HepG2 (cell line): ENCODE data around the gene NRG3. TPM values are rescaled to one million over a fixed set of nuclear protein-coding genes. Genes with fewer than 3 reads are reported as not detected.

ENCODE experiments used
- ATAC-seq: fragments of 200-7000 bp; cut with Tn5 transposase; 3 replicates; pipeline ENCODE4 v1.9.1; 2020; ENCODE audit warnings: mild to moderate bottlenecking, moderate library complexity
- BruUV-seq: library from RNA; stranded (reverse); fragments of 400-500 nt; replicated peaks from 2 replicates; lab custom pipeline; 2021; lab: Mats Ljungman, UMichigan
- CTCF ChIA-PET: fragments of 300-600 bp; formaldehyde crosslinking; extraction: SDS; loops from one replicate; lab custom pipeline; 2021; ENCODE audit warnings: low total read pairs, inconsistent platforms, low intra/inter-chr PET ratio; lab: Yijun Ruan, JAX
- POLR2A ChIA-PET: fragments of 350-600 bp; sonication (Branson Sonifier 250); formaldehyde crosslinking; loops from one replicate; lab custom pipeline; 2020; ENCODE audit warnings: antibody characterized with exemption, inconsistent platforms; lab: Yijun Ruan, JAX
- DNase-seq: peaks from one replicate; pipeline ENCODE4 v3.0.0-alpha.2; 2015; ENCODE audit warnings: low spot score
- FAIRE-seq: peaks from 3 replicates; lab custom pipeline; 2011; peaks lifted over from hg19 to GRCh38; lab: Jason Lieb, UNC
- H2AFZ ChIP-seq: one replicate; pipeline ENCODE4 v1.6.1; 2011; ENCODE audit warnings: low read length, inconsistent platforms
- H3K27ac ChIP-seq: fragments of 300-600 bp; 3 replicates; pipeline ENCODE4 v1.8.0; 2011; ENCODE audit warnings: mixed run types, mild to moderate bottlenecking, mixed read lengths, low read length, inconsistent platforms; ENCODE audit not compliant: insufficient read depth; ENCODE audit errors: extremely low read length
- H3K27me3 ChIP-seq, 2 experiments: fragments of 200-600 bp in 1 of 2; 2 replicates in 1 of 2; 3 replicates in 1 of 2; pipeline versions ENCODE4 v1.6.0 to v1.8.0; 2011; ENCODE audit warnings: low read length in 2 of 2, mild to moderate bottlenecking in 2 of 2, moderate library complexity in 2 of 2, inconsistent platforms in 1 of 2; ENCODE audit not compliant: insufficient read depth in 2 of 2, control insufficient read depth in 1 of 2
- H3K36me3 ChIP-seq, 2 experiments: fragments of 200-600 bp in 1 of 2; replicated peaks in 1 of 2; 2 replicates in 1 of 2; 3 replicates in 1 of 2; pipeline versions ENCODE4 v1.5.1 to v1.8.0; 2011; ENCODE audit warnings: low read length in 2 of 2, inconsistent platforms in 1 of 2; ENCODE audit not compliant: insufficient read depth in 2 of 2, control insufficient read depth in 1 of 2
- H3K4me1 ChIP-seq: 2 replicates; pipeline ENCODE4 v1.5.1; 2012; ENCODE audit warnings: low read length, inconsistent platforms; ENCODE audit not compliant: insufficient read depth
- H3K4me2 ChIP-seq: 2 replicates; pipeline ENCODE4 v1.6.0; 2011; ENCODE audit warnings: low read depth, low read length, inconsistent platforms
- H3K4me3 ChIP-seq, 3 experiments: fragments of 200-600 bp in 1 of 3; sonication (generic), shearing (Covaris generic) in 1 of 3; replicated peaks in 1 of 3; 2 replicates each; pipeline ENCODE4 v1.5.1; 2011 to 2016; ENCODE audit warnings: low read length in 3 of 3, inconsistent platforms in 2 of 3, low read depth in 2 of 3, mild to moderate bottlenecking in 2 of 3, control low read depth in 1 of 3, mixed read lengths in 1 of 3; ENCODE audit not compliant: insufficient read depth in 1 of 3
- H3K79me2 ChIP-seq: one replicate; pipeline ENCODE4 v1.6.1; 2011; ENCODE audit warnings: low read length, inconsistent platforms; ENCODE audit not compliant: insufficient read depth
- H3K9ac ChIP-seq: 2 replicates; pipeline ENCODE4 v1.6.0; 2011; ENCODE audit warnings: mild to moderate bottlenecking, low read depth, low read length, inconsistent platforms; ENCODE audit not compliant: insufficient read depth
- H3K9me3 ChIP-seq: 2 replicates; pipeline ENCODE4 v1.5.1; 2012; ENCODE audit warnings: mild to moderate bottlenecking, low read length
- H4K20me1 ChIP-seq: 2 replicates; pipeline ENCODE4 v1.6.0; 2011; ENCODE audit warnings: inconsistent platforms, mild to moderate bottlenecking, low read length, moderate library complexity; ENCODE audit not compliant: insufficient read depth
- CBFB ChIP-seq: sonication (generic); formaldehyde crosslinking; IDR thresholded peaks from 2 replicates; pipeline ENCODE4 v1.4.0; 2020; ENCODE audit warnings: missing genetic modification reagents
- DNMT3B ChIP-seq: conservative IDR thresholded peaks from 2 replicates; pipeline ENCODE4 v1.6.1; 2016; ENCODE audit warnings: missing biosample characterization, control low read depth
- KLF6 ChIP-seq: IDR thresholded peaks from 2 replicates; pipeline ENCODE4 v1.8.0; 2016; ENCODE audit warnings: missing biosample characterization, missing genetic modification reagents
- LCORL ChIP-seq, 2 experiments: fragments of 450-650 bp in 1 of 2; sonication (generic) in 1 of 2; formaldehyde crosslinking in 1 of 2; IDR thresholded peaks; 2 replicates each; pipeline versions ENCODE4 v1.5.0 to v1.6.1; 2017 to 2020; ENCODE audit warnings: antibody characterized with exemption in 1 of 2, missing genetic modification reagents in 1 of 2
- MAFK ChIP-seq, 2 experiments: IDR thresholded peaks in 1 of 2; conservative IDR thresholded peaks in 1 of 2; 2 replicates each; pipeline ENCODE4 v1.6.1; 2011; ENCODE audit warnings: improper control_type of control experiment in 2 of 2, low read length in 2 of 2
- NONO ChIP-seq, 2 experiments: fragments of 450-650 bp in 1 of 2; sonication (generic) in 1 of 2; formaldehyde crosslinking in 1 of 2; IDR thresholded peaks in 1 of 2; conservative IDR thresholded peaks in 1 of 2; 2 replicates each; pipeline versions ENCODE4 v1.6.1 to v1.8.0; 2017 to 2022; ENCODE audit warnings: mild to moderate bottlenecking in 1 of 2, missing genetic modification reagents in 1 of 2, moderate library complexity in 1 of 2
- THAP11 ChIP-seq: IDR thresholded peaks from 2 replicates; pipeline ENCODE4 v1.6.1; 2016; ENCODE audit warnings: missing biosample characterization, missing genetic modification reagents
- ZNF547 ChIP-seq: sonication (generic); formaldehyde crosslinking; IDR thresholded peaks from 2 replicates; pipeline ENCODE4 v1.5.1; 2020; ENCODE audit warnings: mild to moderate bottlenecking, missing genetic modification reagents
- WGBS: methylation state at CpG from one replicate; pipeline ENCODE4 v1.1.6; 2017; ENCODE audit warnings: low lambda C conversion rate; 5-methylcytosine and 5-hydroxymethylcytosine counted together
- in situ Hi-C: cut with HindIII; loops from 2 replicates; pipeline ENCODE4 v1.10.0; 2017; ENCODE audit warnings: low pct_unique_long_range_greater_than_20kb; ENCODE audit not compliant: extremely low pct_ligation_motif_present
- intact Hi-C: fragments of 100-400 bp; cut with micrococcal nuclease; formaldehyde crosslinking; loops from one replicate; pipeline ENCODE4 v1.10.0; 2022; ENCODE audit not compliant: unreplicated experiment
- polyA plus RNA-seq, 8 experiments: library from polyadenylated mRNA; depleted of rRNA in 3 of 8; stranded (reverse) in 7 of 8; unstranded in 1 of 8; fragments of >200 nt; fragmentation: Illumina TruSeq in 4 of 8; extraction: Trizol in 4 of 8; gene quantifications; 2 replicates each; pipeline versions ENCODE4 v1.2.1 to v1.2.3, GENCODE V29; 2011 to 2016; ENCODE audit warnings: low read depth in 4 of 8, missing spikeins in 1 of 8, mixed read lengths in 1 of 8; ENCODE audit not compliant: insufficient read depth in 1 of 8
- total RNA-seq, 5 experiments: library from RNA; depleted of rRNA; stranded (reverse); fragments of >200 nt; fragmentation: Illumina TruSeq; extraction: Trizol; gene quantifications; 2 replicates each; pipeline ENCODE4 v1.2.3, GENCODE V29; 2016; ENCODE audit warnings: low read depth in 1 of 5
- TF ChIP-seq, protein P1 (sequence below): sonication (generic); formaldehyde crosslinking; conservative IDR thresholded peaks from 2 replicates; pipeline ENCODE4 v1.4.0; 2020; ENCODE audit warnings: mild to moderate bottlenecking, missing genetic modification reagents, moderate library complexity
- TF ChIP-seq, protein P2 (sequence below): sonication (generic); formaldehyde crosslinking; IDR thresholded peaks from 2 replicates; pipeline ENCODE4 v1.4.0; 2020; ENCODE audit warnings: missing genetic modification reagents, low read depth, mild to moderate bottlenecking, borderline replicate concordance

NRG3 gene
- total and polyA plus RNA-seq, 2 of the 13 experiments (the other 11 are each of a cell fraction or from before 2014, with no cell fraction given), result not detected

DNA sequence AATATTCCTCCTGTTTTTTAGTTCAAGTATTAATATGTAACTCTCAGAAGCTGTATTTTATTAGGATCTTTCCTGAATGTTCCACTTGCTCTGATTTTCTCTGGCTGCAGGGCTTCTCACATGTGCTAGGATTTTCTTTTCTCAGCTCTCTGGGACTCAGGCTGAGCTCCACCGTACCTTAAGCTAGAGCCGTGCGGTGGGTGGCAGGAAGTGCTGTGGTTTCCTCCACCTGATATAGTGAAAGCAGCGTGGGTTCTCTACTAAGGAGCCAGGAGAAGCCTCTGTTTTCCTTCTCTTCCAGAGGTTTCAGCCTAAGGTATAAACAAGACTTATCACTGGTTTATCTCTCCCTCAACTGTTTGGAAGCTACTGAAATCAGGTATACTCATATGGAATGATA, 433.6 kb downstream of the NRG3 start:
- Histone ChIP-seq H3K9ac (no peak overlapping the region), H3K36me3 (no peaks in the 10 kb centered on the region), H3K4me3 (no peak overlapping the region), H4K20me1 (no peaks in the 10 kb centered on the region), H2AFZ (no peak overlapping the region), H3K4me1 (no peaks in the 10 kb centered on the region), H3K79me2 (no peaks in the 10 kb centered on the region), H3K27ac (no peak overlapping the region), H3K27me3 (no peaks in the 10 kb centered on the region), H3K4me2 (no peak overlapping the region), H3K9me3 (peaks cover 72% of the 10 kb centered on the region)
- in situ Hi-C loops, result no loop called here
- DNase-seq, result no peak
- ChIA-PET POLR2A (no interaction called here), CTCF (no interaction called here)
- WGBS, result 69% methylated on average over 4 of the region's 4 CpGs
- FAIRE-seq, result no peak
- no TSS peak for BruUV-seq
- intact Hi-C loops, result no loop called here
- TF ChIP-seq, protein P1, sequence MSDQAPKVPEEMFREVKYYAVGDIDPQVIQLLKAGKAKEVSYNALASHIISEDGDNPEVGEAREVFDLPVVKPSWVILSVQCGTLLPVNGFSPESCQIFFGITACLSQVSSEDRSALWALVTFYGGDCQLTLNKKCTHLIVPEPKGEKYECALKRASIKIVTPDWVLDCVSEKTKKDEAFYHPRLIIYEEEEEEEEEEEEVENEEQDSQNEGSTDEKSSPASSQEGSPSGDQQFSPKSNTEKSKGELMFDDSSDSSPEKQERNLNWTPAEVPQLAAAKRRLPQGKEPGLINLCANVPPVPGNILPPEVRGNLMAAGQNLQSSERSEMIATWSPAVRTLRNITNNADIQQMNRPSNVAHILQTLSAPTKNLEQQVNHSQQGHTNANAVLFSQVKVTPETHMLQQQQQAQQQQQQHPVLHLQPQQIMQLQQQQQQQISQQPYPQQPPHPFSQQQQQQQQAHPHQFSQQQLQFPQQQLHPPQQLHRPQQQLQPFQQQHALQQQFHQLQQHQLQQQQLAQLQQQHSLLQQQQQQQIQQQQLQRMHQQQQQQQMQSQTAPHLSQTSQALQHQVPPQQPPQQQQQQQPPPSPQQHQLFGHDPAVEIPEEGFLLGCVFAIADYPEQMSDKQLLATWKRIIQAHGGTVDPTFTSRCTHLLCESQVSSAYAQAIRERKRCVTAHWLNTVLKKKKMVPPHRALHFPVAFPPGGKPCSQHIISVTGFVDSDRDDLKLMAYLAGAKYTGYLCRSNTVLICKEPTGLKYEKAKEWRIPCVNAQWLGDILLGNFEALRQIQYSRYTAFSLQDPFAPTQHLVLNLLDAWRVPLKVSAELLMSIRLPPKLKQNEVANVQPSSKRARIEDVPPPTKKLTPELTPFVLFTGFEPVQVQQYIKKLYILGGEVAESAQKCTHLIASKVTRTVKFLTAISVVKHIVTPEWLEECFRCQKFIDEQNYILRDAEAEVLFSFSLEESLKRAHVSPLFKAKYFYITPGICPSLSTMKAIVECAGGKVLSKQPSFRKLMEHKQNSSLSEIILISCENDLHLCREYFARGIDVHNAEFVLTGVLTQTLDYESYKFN (CRISPR knock-in tag), result no peak
- TF ChIP-seq MAFK (conservative IDR thresholded peaks at IDR 0.05 in 1 of 2, IDR thresholded peaks at IDR 0.05 in 1 of 2; ENCODE audit: low read length in 2 of 2), result no peak
- TF ChIP-seq LCORL (IDR thresholded peaks at IDR 0.05), result no peak
- no peak for TF ChIP-seq LCORL (CRISPR knock-in tag; IDR thresholded peaks at IDR 0.05)
- TF ChIP-seq THAP11, result no peak
- TF ChIP-seq ZNF547 (CRISPR knock-in tag), result no peak
- TF ChIP-seq NONO (IDR thresholded peaks at IDR 0.05), result no peak
- no peak for TF ChIP-seq NONO (CRISPR knock-in tag; conservative IDR thresholded peaks at IDR 0.05)
- no peak for TF ChIP-seq KLF6 (CRISPR knock-in tag)
- TF ChIP-seq CBFB (CRISPR knock-in tag), result no peak
- TF ChIP-seq, protein P2, sequence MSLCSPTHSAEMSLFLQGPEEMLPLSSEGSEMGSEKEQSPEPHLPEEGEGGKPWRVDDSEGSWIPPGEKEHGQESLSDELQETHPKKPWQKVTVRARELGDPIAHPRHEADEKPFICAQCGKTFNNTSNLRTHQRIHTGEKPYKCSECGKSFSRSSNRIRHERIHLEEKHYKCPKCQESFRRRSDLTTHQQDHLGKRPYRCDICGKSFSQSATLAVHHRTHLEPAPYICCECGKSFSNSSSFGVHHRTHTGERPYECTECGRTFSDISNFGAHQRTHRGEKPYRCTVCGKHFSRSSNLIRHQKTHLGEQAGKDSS (CRISPR knock-in tag), result no peak
- no peak for TF ChIP-seq DNMT3B (CRISPR knock-in tag)
- ATAC-seq, result no peak
